NB4 (cell line): Measurements from ENCODE around the gene FOCAD.

ENCODE experiments used
- DNase-seq: peaks from one replicate; pipeline ENCODE4 v3.0.0; 2010; ENCODE audit warnings: low read depth
- H3K4me3 ChIP-seq: one replicate; pipeline ENCODE4 v1.5.1; 2011; ENCODE audit warnings: mild to moderate bottlenecking, low read depth, low read length, moderate library complexity
- CTCF ChIP-seq: IDR thresholded peaks from one replicate; pipeline ENCODE4 v1.5.1; 2012; ENCODE audit warnings: low read depth, low read length
- MAX ChIP-seq: IDR thresholded peaks from 2 replicates; pipeline ENCODE4 v1.6.1; 2011; ENCODE audit warnings: low read depth, low read length
- MYC ChIP-seq: IDR thresholded peaks from 2 replicates; pipeline ENCODE4 v1.6.1; 2011; ENCODE audit warnings: low read depth, low read length
- POLR2A ChIP-seq: IDR thresholded peaks from 2 replicates; pipeline ENCODE4 v1.6.1; 2011; ENCODE audit warnings: mild to moderate bottlenecking; ENCODE audit not compliant: insufficient read length; ENCODE audit errors: extremely low read depth

The FOCAD gene

GRCh38 chr9:20997503-20998076, 313.5 kb downstream of the FOCAD start:
- no peak overlapping the region for H3K4me3 ChIP-seq
- TF ChIP-seq MYC (no peak), POLR2A (no peak), MAX (no peak), CTCF (no peak)
- peak; percentile 55 for DNase-seq

- TF ChIP-seq MAX (no peak), POLR2A (no peak), MYC (no peak), CTCF (no peak)
- no peak overlapping the region for H3K4me3 ChIP-seq
- DNase-seq: no peak
Observed at GRCh38 chr9:21001581-21001980, 317.5 kb downstream of the FOCAD start.

GRCh38 chr9:21002040-21002439, 318.0 kb downstream of the FOCAD start:
- no peak overlapping the region for H3K4me3 ChIP-seq
- no peak for DNase-seq
- TF ChIP-seq MYC: no peak
- no peak for TF ChIP-seq MAX
- TF ChIP-seq POLR2A: no peak
- no peak for TF ChIP-seq CTCF

- no peak for DNase-seq
- TF ChIP-seq MYC (no peak), POLR2A (no peak), MAX (no peak), CTCF (no peak)
- H3K4me3 ChIP-seq: no peak overlapping the region
Observed at GRCh38 chr9:21015129-21015815, 331.2 kb downstream of the FOCAD start.

- no peak overlapping the region for H3K4me3 ChIP-seq
- TF ChIP-seq CTCF: no peak
- no peak for TF ChIP-seq MYC
- TF ChIP-seq MAX: no peak
- no peak for TF ChIP-seq POLR2A
- DNase-seq: no peak
Observed at GRCh38 chr9:21015995-21016394, 331.9 kb downstream of the FOCAD start.
